ENCODE data around the gene CFDP1. TPM values are rescaled to one million over a fixed set of nuclear protein-coding genes. Genes with fewer than 3 reads are reported as not detected.
"Not testable (repeated sequence)": the region's sequence is repeated elsewhere in the genome, so short reads cannot be mapped to it uniquely, and the experiment has no call there.

CFDP1 gene
- total RNA-seq, 2 experiments from 2014 or later: 35.8 to 36.8 TPM

DNA sequence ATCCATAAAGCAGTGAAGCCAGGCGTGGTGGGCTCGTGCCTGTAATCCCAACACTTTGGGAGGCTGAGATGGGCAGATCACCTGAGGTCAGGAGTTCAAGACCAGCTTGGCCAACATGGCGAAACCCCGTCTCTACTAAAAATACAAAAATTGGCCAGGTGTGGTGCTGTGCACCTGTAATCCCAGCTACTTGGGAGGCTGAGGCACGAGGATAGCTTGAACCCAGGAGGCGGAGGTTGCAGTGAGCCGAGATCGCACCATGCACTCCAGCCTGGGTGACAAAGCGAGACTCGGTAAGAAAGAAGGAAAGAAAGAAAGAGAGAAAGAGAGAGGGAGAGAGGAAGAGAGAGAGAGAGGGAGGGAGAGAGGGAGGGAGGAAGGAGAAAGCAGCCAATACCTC is 160.7 kb downstream of the CFDP1 start:
- not testable (repeated sequence) for DNase-seq, H3K27ac Mint-ChIP-seq, H3K4me1 Mint-ChIP-seq, H3K9me3 Mint-ChIP-seq, H3K4me3 Mint-ChIP-seq, H3K36me3 Mint-ChIP-seq
- H3K27me3 Mint-ChIP-seq: peaks cover 56% of the 10 kb centered on the region

DNA sequence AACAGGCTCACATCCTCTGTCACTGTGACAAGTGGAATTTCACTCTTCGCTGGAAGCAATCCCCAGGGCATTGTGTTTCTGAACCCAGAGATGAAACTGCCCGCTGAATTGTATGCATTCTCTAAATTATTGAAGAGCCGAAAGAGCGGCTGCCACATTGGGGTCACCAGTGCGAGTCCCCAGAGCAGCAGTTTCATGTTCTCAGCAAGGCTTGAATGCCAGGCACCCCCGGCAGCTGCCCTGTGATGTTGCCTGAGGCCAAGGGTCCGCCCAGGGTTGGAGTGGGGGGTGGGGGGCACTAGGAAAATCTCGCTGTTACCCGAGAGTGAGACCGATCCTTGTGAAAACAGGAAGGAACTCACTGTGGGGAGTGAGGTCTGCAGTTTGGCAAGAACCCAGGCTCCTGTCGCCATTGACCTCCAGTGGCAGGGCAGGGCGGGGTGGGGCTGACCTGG is 161.2 kb downstream of the CFDP1 start:
- no peaks in the 10 kb centered on the region for H3K9me3 Mint-ChIP-seq
- no peaks in the 10 kb centered on the region for H3K36me3 Mint-ChIP-seq
- no peaks in the 10 kb centered on the region for H3K4me1 Mint-ChIP-seq
- DNase-seq: no peak
- H3K27me3 Mint-ChIP-seq: peaks cover 56% of the 10 kb centered on the region
- H3K27ac Mint-ChIP-seq: no peak overlapping the region
- H3K4me3 Mint-ChIP-seq: no peak overlapping the region

DNA sequence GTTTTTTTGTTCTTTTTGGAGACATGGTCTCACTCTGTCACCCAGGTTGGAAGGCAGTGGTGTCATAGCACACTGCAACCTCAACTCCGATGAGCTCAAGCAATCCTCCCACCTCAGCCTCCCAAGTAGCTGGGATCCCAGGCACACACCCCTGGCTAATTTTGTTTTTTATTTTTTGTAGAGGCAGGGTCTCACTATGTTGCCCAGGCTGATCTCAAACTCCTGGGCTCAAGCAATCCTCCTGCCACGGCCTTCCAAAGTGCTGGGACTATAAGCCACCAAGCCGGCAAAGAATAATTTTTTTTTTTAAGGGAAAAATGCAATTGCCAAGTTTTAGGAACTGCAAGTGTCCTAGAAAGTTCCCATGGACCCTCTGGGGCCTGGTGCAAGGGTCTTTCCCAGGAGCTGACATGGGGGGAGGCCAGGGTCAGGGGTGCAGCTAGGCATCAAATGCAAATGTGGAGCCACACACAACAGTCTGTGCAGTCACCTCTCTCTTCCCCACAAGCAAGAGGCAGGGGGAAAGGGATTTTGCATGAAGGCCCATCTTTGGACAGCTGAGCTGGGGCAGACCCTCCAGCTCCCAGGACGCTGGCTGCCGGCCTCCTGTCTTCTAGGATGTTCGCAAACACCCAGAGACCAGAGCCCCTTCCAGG is 161.7 kb downstream of the CFDP1 start:
- H3K27me3 Mint-ChIP-seq: peaks cover 59% of the 10 kb centered on the region
- H3K4me3 Mint-ChIP-seq: no peak overlapping the region

DNA sequence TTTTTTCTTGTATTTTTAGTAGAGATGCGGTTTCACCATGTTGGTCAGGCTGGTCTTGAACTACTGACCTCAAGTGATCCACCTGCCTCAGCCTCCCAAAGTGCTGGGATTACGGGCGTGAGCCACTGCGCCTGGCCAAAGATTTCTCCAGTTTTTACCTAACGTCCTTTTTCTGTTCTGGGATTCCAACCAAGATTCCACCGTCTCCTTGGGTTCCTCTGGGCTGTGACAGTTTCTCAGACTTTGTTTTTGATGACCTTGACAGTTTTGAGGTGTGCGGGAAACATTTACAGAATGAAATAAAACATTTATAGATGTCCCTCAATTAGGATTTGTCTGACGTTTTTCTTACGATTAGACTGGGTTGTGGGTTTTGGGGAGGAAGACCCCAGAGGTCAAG is 163.9 kb downstream of the CFDP1 start:
- H3K27me3 Mint-ChIP-seq: peaks cover 65% of the 10 kb centered on the region
- not testable (repeated sequence) for H3K36me3 Mint-ChIP-seq, H3K4me1 Mint-ChIP-seq, H3K27ac Mint-ChIP-seq, DNase-seq, H3K9me3 Mint-ChIP-seq, H3K4me3 Mint-ChIP-seq

More for the DNA sequence above, 161.7 kb downstream of the CFDP1 start:
- Mint-ChIP-seq H3K36me3 (no peaks in the 10 kb centered on the region), H3K9me3 (no peaks in the 10 kb centered on the region), H3K27ac (no peak overlapping the region), H3K4me1 (no peaks in the 10 kb centered on the region)
- no peak for DNase-seq

DNA sequence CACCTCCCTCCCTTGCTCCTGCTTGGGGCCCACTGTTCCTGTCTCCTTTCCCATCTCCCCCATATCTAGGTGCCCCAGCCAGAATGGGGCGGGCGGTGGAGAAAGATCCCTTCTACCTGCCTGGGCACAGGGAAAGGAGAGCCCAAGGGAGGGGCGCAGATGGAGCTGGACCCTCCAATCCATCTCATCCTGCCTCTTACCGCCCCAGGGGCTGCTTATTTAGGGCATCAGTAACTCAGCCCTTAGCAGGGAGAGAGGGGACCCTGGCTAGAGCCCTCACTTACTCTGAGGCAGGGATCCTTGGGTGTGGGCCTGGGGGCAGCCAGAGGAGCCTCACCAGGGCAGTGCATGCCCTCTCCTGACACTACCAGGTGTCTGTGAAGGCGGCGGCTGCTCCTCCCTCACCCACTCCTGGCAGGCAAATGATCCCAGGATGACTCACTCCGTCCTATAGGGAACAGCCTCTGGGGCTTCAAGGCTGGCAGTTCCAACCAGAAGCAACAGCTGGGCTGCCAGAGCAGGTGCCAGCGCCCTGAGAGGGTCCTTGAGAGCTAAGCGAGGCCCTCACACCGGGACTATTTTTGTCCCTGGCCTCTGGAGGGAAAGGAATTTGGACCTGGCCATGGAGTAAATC is 165.6 kb downstream of the CFDP1 start:
- Mint-ChIP-seq H3K27ac (peak overlapping the region; percentile 25), H3K4me3 (no peak overlapping the region), H3K36me3 (no peaks in the 10 kb centered on the region), H3K4me1 (peaks cover 3% of the 10 kb centered on the region), H3K9me3 (no peaks in the 10 kb centered on the region), H3K27me3 (peaks cover 68% of the 10 kb centered on the region)
- DNase-seq: no peak

DNA sequence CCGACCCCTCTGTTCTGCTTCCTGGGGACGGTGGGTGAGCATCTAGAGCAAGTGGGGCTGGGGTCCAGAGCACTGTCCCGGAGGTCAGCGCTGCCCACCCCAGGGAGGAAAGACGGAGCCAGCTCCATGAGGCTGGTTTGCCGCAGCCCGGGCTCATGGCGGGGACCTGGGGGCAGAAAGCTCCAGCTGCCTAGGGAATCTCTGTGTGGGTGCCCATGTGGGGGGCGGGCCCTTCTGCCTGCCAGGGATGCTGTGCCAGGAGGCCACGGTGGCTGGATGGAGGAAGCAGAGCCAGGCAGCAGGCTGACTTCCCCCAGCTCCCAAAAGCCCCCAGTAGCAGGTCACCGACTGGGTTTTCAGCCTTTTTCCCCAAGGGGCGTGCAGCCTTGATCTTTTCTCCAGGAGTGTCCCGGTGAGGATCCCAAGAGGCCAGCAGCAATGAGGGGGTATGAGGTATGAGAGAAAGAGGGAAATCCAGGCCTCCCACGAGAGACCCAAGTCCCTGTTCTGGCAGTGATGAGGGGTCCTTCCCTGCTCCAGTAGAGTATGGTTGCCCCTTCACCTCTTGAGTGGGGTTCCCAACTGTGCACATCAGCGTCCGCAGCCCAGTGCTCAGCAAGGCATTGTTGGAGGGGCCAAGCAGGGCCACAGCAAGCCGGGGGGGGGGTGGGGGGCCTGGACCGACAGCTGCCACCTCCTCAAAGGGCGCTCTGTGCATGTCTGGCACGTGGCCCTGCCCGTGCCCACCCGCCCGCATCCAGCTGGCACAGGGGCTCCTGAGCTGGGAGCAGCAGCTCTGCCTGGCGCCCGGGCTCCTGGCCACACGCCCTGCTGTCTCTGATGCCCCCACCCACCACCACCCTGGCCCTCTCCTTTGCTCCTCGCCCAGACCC is 166.3 kb downstream of the CFDP1 start:
- Mint-ChIP-seq H3K4me1 (peaks cover 3% of the 10 kb centered on the region), H3K36me3 (no peaks in the 10 kb centered on the region), H3K4me3 (peak overlapping the region; percentile 70), H3K9me3 (no peaks in the 10 kb centered on the region), H3K27me3 (peaks cover 68% of the 10 kb centered on the region), H3K27ac (no peak overlapping the region)
- no peak for DNase-seq

DNA sequence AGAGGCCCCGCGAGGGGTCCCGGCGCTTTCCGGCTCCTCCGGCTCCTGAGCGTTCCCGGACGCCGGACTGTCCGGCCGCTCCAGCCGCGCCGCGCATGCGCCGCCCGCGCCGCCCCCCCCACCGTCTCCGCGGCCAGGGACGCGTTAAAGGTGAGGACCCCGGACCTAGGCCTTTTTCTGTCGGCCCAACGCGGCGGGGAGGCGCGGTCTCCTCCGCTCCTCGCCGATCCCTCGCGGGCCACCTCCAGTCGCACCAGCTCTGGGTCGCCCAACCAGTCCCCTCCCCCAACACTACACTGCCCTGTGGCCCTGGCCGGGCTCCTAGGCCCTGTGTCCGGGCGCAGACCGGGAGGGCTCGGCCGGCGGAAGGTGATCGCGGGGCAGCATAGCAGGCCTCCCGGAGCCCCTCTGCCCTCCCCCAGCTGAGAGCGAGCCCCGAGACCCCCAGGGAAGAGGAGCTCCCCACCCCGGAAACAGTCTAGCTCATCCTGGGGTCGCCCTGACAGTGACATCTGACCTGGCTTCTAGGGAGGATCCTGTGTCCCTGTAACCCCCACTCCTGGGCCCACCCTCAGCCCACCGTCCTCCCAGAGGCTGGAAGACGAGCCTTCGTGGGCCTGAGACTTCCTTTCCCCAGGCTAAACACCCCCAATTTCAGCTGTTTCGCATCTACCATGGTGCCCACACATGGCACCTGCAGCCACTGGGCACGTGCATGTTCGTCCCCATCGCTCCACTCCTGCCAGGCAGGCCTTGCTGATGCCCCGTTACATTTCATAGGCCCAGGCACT is 167.2 kb downstream of the CFDP1 start:
- H3K9me3 Mint-ChIP-seq: no peaks in the 10 kb centered on the region
- H3K4me1 Mint-ChIP-seq: peaks cover 3% of the 10 kb centered on the region
- H3K27me3 Mint-ChIP-seq: peaks cover 65% of the 10 kb centered on the region
- H3K36me3 Mint-ChIP-seq: no peaks in the 10 kb centered on the region
- peak overlapping the region; percentile 70 for H3K4me3 Mint-ChIP-seq
- no peak for DNase-seq
- H3K27ac Mint-ChIP-seq: no peak overlapping the region

DNA sequence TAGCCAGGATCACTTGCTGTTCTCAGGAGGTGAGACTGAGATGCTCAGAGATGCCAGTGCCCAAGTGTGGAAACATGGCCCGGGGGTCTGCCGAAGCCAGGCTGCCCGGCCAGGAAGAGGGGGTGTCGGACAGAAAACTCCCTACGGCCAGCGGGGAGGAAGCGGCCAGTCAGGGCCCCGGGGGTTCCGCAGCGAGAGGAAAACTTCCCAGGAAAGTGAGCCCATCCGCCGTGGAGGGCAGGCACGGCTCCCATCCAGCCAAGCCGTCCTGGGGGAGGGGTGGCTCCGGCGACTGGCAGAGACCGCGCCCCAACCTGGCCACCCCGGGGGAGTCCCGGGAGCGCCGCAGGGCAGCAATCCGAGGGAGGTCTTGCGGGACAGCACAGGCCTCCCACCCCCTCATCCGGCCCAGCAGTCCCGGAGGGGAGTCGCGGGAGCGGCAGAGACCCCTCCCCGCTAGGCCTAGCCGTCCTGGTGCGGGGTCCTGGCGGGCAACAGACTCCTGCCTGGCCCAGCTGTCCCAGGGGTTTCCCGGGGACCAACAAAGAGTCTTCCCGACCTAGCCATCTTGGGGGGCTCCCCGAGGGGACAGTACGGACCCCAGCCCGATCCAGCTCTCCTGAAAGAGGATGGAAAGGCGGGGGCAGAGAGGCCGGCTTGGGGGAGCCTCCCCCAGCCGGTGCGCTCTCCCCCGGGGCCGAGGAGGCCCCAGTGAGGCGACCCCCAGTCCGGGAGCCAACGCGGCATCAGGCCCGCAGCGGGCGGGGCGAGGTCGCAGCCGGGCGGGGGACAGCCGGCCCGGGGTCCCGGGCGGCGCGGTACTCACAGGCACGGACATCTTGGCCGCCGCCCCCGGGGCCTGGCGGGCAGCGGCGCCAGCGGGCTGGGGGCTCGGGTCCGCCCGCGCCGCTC is 168.0 kb downstream of the CFDP1 start:
- Mint-ChIP-seq H3K4me3 (peak overlapping the region; percentile 50), H3K27me3 (peaks cover 68% of the 10 kb centered on the region), H3K27ac (no peak overlapping the region), H3K9me3 (no peaks in the 10 kb centered on the region), H3K36me3 (no peaks in the 10 kb centered on the region), H3K4me1 (peaks cover 3% of the 10 kb centered on the region)
- no peak for DNase-seq

DNA sequence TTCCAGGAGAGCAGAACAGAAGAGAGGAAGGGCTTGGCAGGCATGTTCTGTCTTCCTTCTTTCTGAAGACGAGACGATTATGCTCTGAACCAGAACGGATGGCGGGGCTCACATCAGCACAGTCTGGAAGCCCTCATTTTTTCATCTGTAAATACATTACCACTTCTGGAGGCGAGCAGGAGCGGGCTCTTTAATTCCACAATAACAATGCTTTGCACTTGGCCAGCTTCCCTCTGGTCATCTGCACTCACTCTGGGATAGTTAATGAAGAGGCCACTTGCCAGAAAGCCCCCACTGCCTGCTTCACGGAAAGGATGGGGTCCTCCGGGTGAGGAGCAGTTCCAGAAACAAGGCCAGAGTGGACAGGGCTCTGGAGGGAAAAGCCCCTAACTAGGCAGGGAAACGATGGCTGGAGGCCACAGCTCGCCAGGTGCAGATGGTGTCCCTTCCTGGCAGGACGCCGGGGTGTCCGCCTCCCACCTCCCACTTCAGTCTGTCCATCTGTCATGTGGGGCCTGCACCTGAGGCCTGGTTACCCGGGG is 168.8 kb downstream of the CFDP1 start:
- no peak for DNase-seq
- Mint-ChIP-seq H3K27ac (no peak overlapping the region), H3K36me3 (no peaks in the 10 kb centered on the region), H3K4me1 (peaks cover 3% of the 10 kb centered on the region), H3K9me3 (no peaks in the 10 kb centered on the region), H3K27me3 (peaks cover 66% of the 10 kb centered on the region), H3K4me3 (peak overlapping the region; percentile 50)

DNA sequence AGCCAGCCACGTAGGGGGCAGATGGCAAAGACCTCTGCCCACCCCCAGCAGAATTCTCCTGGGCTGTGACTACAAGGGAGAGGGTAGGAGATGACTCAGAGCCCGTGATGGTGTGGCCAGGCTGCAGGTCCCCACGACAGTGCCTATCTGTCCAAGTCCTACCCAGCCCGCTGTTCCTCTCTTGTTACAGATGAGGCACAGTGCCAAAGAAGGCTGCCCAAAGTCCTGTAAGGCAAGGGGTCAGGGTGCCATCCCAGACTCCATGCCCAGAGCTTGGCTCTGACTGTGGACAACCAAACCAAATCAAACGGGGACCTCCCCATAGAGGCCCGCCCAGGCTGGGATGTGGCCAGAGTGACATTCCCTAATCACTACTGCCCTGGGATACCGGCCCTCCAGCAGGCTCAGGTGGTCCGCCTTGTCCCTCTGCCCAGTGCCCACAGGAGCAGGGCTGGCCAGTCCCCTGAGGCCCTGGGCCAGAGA is 169.3 kb downstream of the CFDP1 start:
- Mint-ChIP-seq H3K9me3 (no peaks in the 10 kb centered on the region), H3K4me3 (no peak overlapping the region), H3K27me3 (peaks cover 62% of the 10 kb centered on the region), H3K4me1 (peaks cover 3% of the 10 kb centered on the region), H3K27ac (no peak overlapping the region), H3K36me3 (no peaks in the 10 kb centered on the region)
- DNase-seq: no peak

DNA sequence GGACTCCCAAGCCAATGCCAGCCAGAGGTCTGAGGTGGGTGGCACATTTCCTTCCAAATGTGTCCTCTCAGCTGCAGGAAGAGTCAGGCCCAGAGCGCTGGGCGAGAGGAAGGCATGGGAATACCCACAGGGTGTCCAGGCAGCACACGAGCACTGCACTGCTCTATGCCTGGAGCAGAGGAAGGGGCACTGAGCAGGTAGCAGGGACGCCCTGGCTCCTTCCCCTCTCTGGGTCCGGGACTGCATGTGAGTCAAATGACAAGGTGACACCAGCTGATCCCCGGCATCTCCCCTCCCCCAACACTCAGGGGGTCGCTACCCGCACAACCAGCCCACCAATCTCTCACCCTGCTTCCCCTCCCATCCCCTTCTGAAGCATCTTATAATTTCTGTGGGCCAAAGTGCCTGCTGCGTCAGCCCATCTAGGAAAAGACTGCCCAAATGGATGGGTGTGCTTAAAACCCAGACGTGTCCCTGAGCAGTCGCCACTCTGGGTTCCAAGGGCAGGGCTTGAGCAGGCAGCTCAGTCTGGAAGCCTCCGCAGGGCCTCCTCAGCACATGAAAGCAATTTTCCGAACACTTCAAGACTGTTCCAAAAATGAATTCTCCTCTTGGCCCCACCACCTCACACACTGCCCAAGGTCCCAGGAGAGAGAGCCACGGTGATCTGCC is 169.9 kb downstream of the CFDP1 start:
- H3K4me1 Mint-ChIP-seq: peaks cover 3% of the 10 kb centered on the region
- H3K9me3 Mint-ChIP-seq: no peaks in the 10 kb centered on the region
- H3K27ac Mint-ChIP-seq: no peak overlapping the region
- peaks cover 61% of the 10 kb centered on the region for H3K27me3 Mint-ChIP-seq
- DNase-seq: no peak
- H3K4me3 Mint-ChIP-seq: no peak overlapping the region
- H3K36me3 Mint-ChIP-seq: no peaks in the 10 kb centered on the region

DNA sequence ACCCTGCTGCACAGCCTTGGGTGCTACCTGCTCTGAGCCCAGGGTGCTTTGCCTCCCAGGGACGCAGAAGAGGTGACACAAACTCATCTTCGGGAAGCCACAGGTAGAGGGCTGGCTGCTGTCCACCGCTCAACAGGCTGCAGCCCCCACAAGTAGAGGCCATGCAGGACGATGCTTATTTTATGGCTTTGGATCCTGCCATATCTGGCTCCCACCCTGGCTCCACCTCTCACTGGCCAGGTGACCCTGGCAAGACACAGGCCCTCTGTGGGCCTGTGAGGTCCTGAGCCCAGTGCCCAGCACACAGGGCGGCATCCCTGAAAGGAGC is 170.5 kb downstream of the CFDP1 start:
- no peak for DNase-seq
- H3K4me3 Mint-ChIP-seq: no peak overlapping the region
- peaks cover 60% of the 10 kb centered on the region for H3K27me3 Mint-ChIP-seq
- H3K36me3 Mint-ChIP-seq: no peaks in the 10 kb centered on the region
- no peaks in the 10 kb centered on the region for H3K9me3 Mint-ChIP-seq
- no peak overlapping the region for H3K27ac Mint-ChIP-seq
- peaks cover 3% of the 10 kb centered on the region for H3K4me1 Mint-ChIP-seq

DNA sequence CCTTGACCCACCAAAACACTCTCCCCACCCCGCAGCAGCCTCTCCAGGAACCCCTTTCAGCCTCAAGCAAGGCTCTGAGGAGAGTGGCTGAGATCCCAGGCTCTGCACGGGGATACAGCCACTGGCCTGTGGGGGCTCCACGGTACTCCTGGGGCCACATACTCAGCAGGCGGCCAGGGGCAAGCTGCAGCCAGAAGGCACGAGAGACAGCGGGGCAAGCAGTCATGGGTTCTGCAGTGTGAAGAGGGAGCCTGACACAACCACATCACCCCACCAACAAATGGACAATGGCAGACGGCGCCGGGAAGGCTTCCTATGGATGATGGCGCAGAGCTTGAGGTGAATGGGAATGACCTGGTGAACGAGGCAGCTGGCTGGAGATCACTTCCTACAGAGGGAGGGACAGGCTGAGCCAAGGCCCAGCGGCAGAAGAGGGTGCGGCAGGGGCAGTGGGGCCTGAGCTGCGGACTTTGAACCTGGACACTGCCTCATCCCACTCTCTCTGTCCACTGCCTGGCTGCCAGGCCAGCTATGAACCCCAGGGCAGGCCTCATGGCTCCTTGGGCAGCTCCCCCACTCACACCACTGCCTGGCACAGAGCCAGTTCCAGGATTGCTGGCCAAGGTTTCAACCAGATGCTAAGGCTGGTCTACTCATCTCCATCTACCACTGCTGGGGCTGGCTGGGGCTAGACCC is 171.1 kb downstream of the CFDP1 start:
- Mint-ChIP-seq H3K27me3 (peaks cover 59% of the 10 kb centered on the region), H3K9me3 (no peaks in the 10 kb centered on the region)

More for the DNA sequence above, 171.1 kb downstream of the CFDP1 start:
- H3K36me3 Mint-ChIP-seq: no peaks in the 10 kb centered on the region
- no peak overlapping the region for H3K4me3 Mint-ChIP-seq
- no peak for DNase-seq
- peaks cover 3% of the 10 kb centered on the region for H3K4me1 Mint-ChIP-seq
- no peak overlapping the region for H3K27ac Mint-ChIP-seq
